GM12875 (cell line): ENCODE results near the gene ZCCHC7.
A peak's percentile ranks its signal among the peaks of the same experiment; 100 is the strongest.
"Not testable (repeated sequence)": the region's sequence is repeated elsewhere in the genome, so short reads cannot be mapped to it uniquely, and the experiment has no call there.

Experiments used
- H3K4me3 ChIP-seq: one replicate; pipeline ENCODE4 v1.5.1; 2011; ENCODE audit warnings: low read depth, low read length, control low read depth
- TF ChIP-seq, protein P1 (sequence below): IDR thresholded peaks from 2 replicates; pipeline ENCODE4 v1.5.1; 2011; ENCODE audit warnings: low read depth, mild to moderate bottlenecking, control low read depth, inconsistent platforms, low read length, moderate library complexity, borderline replicate concordance; ENCODE audit not compliant: insufficient read depth

The ZCCHC7 gene

DNA sequence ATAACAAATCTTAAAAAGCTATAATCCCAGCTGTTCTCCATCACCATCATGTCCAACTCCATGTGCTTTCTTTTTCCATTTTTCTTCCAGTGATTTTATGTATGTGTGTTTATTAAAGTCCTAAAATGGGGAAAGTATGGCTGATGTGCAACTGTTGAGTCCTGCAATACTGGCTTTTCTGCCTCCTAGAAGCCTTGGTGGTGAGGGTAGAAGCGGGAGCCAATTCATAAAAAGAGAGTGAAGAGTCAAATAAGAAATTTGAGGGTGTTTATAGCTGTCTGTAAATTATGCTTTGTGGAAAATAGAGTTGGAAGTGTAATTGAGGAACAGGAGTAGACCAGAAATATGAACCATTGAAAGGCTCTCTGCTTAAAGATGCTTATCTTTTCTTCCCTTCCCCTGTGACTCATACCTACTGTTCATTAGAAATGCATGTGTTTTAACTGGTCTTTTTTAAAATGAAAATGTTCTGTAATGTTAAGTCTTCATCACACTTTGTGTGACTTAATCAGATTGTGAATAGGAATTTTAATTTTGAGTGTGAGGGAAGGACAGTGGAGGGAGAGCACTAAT lies 80.1 kb downstream of the ZCCHC7 start:
- TF ChIP-seq, protein P1, sequence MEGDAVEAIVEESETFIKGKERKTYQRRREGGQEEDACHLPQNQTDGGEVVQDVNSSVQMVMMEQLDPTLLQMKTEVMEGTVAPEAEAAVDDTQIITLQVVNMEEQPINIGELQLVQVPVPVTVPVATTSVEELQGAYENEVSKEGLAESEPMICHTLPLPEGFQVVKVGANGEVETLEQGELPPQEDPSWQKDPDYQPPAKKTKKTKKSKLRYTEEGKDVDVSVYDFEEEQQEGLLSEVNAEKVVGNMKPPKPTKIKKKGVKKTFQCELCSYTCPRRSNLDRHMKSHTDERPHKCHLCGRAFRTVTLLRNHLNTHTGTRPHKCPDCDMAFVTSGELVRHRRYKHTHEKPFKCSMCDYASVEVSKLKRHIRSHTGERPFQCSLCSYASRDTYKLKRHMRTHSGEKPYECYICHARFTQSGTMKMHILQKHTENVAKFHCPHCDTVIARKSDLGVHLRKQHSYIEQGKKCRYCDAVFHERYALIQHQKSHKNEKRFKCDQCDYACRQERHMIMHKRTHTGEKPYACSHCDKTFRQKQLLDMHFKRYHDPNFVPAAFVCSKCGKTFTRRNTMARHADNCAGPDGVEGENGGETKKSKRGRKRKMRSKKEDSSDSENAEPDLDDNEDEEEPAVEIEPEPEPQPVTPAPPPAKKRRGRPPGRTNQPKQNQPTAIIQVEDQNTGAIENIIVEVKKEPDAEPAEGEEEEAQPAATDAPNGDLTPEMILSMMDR: no peak
- H3K4me3 ChIP-seq: no peak overlapping the region

DNA sequence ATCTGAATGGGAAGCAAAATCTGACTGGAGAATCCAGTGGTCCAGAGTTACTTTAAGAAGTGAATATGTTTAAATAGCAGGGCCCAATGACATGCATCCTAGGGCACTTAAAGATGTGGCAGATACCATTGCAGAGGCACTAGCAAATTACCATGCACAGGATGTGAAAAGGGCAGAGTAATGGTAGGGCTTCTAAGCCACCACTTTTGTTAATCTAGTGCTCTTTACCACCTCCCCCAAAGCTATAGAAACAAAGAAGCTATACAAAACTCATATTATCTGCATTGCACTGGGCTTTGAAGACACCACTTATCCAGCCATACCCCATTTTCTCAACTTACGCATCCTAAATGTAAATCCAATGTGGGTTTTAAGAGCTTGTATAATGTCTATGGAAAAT lies 81.2 kb downstream of the ZCCHC7 start:
- H3K4me3 ChIP-seq: no peak overlapping the region
- TF ChIP-seq, protein P1: no peak

DNA sequence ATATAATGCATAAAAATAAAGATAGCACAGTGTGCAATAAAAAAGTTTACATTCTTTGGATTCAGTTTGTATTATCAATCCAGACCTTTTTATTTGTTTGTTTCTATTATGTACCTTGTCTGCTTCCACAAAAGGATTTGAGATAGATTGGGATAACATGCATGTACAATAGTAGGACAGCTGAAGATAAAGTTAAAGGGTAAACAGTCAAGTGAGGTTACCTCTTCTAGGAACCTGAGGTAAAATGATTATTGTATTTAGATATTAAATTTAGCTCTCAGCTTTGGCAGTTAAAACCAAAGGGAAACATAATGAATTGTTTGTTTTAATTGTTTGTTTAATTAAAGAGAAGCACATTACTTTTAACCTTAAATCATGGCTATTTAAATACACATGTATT lies 81.7 kb downstream of the ZCCHC7 start:
- TF ChIP-seq, protein P1: no peak
- H3K4me3 ChIP-seq: no peak overlapping the region

DNA sequence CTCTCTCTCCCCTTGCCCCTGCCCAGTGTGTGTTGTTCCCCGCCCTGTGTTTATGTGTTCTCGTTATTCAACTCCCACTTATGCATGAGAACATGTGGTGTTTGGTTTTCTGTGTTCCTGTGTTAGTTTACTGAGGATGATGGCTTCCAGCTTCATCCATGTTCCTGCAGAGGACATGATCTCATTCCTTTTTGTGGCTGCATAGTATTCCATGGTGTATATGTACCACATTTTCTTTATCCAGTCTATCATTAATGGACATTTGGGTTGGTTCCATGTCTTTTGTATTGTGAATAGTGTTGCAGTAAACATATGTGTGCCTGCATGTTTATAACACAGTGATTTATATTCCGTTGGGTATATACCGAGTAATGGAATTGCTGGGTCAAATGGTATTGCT lies 83.1 kb downstream of the ZCCHC7 start:
- H3K4me3 ChIP-seq: not testable (repeated sequence)

DNA sequence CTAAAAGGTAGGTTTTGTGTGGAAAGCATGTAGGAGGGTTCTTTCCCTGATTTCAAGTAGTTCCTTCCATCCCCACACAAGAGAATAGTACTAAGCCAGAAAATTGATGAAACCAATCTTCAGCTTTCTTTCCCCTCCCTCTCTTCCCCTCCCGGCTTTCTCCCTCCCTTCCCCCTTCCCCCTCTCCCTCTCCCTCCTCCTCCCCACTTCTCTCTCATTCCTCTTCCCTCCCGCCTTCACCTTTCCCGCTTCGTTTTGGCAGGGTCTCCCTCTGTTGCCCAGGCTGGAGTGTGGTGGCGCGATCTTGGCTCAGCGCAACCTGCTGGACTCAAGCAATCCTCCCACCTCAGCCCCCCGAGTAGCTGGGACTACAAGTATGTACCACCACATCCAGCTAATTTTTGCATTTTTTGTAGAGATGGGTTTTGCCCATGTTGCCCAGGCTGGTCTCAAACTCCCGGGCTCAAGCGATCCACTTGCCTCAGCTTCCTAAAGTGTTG lies 85.8 kb downstream of the ZCCHC7 start:
- TF ChIP-seq, protein P1: no peak
- H3K4me3 ChIP-seq: no peak overlapping the region

DNA sequence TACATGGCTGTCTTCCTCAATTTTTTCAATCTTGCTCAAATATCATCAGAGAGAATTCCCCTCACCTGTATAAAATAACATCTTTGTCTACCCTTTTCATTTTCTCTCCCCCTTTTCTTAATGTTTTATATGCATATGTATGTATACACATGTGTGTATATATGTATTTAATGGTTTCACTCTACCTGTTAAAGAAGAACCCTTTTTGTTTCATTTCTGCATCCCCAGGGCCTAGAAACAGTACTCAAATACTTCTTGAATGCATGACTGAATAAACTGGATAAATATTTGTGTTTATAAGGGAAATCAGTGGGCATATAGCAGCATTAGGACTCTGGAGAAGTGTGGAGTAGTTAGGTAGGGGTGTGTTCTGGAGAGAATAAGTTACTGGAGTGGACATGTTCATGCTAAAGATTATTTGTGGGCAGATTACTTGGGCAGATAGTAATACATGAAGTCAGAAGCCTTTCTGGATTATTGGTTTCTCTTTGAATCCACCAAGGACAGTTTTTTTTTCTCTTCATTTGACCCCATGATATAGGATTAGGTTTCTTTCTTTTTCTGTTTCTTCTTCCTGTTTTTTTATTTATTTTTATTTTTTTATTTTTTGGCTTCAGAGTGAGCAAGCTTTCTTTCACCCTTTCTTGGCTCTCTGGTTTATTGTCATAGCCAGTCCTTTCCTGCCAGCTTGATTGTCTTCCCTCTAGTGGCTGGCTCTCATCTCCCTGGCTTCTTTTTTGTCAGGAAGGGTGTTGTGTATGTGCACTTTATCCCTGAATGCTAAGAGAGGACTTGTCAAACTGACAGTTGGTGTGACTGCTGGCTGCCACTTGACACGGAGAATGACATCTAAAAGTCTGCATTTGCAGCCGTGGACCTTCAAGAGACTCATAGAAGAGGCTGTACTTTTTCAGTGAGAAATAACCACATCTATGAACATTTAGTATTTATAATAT lies 89.3 kb downstream of the ZCCHC7 start:
- TF ChIP-seq, protein P1: peak; percentile 13; the same call in 1 of the 2 replicates
- H3K4me3 ChIP-seq: no peak overlapping the region

DNA sequence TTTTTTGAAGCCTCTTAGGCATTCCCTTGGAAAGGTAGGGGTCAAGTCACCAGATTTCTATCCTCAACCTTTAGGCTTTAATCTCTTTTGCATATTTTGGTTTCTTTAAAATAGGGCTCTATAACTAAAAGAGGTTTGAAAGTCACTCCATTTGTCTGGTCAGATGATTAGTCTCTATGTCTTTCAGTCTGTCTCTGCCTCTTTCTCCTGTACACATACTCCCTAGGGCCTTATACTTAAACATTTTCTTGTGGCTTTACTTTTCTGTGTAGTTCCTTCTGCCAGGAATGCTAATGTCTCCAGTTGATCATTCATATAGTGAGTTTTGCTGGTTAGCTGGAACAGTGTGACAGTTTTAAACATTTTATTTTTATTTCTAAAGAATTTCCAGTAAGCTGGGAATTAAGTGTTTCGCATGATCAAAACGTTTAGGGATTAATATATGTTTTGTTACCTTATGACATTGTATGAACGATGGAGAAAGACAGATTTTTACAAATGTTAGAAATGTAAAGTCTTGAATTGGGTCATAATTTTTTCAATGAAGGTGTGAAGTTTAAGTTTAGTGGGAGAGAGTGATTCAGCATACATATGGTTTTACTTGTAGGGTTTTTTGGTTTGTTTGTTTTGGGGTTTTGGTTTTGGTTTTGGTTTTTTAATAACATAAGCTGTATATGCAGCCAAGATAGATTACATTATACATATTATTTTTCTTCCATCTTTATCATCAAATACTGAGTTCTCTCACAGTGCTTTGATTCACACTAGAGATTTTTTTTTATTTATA lies 90.6 kb downstream of the ZCCHC7 start:
- no peak overlapping the region for H3K4me3 ChIP-seq
- TF ChIP-seq, protein P1: no peak
